ENCODE data around the gene P4HA1.

DNA sequence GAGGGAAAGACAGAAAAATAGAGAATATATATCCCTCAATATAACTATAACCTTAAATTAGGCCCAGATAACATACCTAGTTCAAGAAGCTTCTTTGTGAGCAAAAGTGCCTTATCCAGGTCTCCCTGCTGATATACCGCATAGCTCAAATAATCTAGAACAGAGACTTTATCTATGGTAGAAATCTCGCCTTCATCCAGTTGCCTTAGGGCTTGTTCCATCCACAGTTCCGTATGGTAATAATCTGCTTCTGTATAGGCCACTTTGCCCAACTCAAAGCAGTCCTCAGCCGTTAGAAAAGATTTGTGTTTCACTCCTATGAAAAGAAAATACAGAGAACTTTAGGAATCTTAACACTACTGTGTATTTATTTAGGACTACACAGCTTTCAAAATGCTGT, 43.4 kb downstream of the P4HA1 start:
- TF ChIP-seq SIN3A (IDR thresholded peaks at IDR 0.05; ENCODE audit: borderline replicate concordance, insufficient read depth, low read depth, low read length) (no peak), CTCF (IDR thresholded peaks at IDR 0.05) (no peak), TCF7L2 (IDR thresholded peaks at IDR 0.05; ENCODE audit: low read depth, low read length) (no peak), REST (IDR thresholded peaks at IDR 0.05; ENCODE audit: insufficient read depth in 1 of 2, low read depth in 2 of 2, low read length in 1 of 2) (no peak), POLR2AphosphoS5 (IDR thresholded peaks at IDR 0.05; ENCODE audit: low read depth, low read length) (no peak)
